ENCODE data around the gene GRIP1. TPM values are rescaled to one million over a fixed set of nuclear protein-coding genes. Genes with fewer than 3 reads are reported as not detected.

Gene GRIP1
- total RNA-seq, 3 donors from 2014 or later (not counting 1 experiment from before 2014, with no cell fraction given), result 1.3 to 3.6 (median 1.7) TPM

GRCh38 chr12:66640691-66641460 lies 38.0 kb downstream of the GRIP1 start:
- peaks cover 8 to 16% of the 10 kb centered on the region in 2 donors for H3K27me3 Mint-ChIP-seq (ENCODE audit: low read depth in 2 of 2)
- Histone ChIP-seq H3K9me3 (ENCODE audit: control insufficient read depth, insufficient read depth, low read length) (no peaks in the 10 kb centered on the region), H3K4me3 (ENCODE audit: low read length) (no peak overlapping the region), H3K4me1 (ENCODE audit: control insufficient read depth, insufficient read depth, low read length) (no peaks in the 10 kb centered on the region), H3K27ac (ENCODE audit: low read length) (no peak overlapping the region), H3K36me3 (ENCODE audit: control insufficient read depth, insufficient read depth, low read length) (no peaks in the 10 kb centered on the region), H3K27me3 (ENCODE audit: control insufficient read depth, insufficient read depth, low read length) (no peaks in the 10 kb centered on the region)
- WGBS (ENCODE audit: insufficient coverage), result 92% methylated on average over 2 of the region's 2 CpGs
- H3K4me1 Mint-ChIP-seq, result no peaks in the 10 kb centered on the region
- H3K9me3 Mint-ChIP-seq, result no peaks in the 10 kb centered on the region
- no peak overlapping the region for H3K4me3 Mint-ChIP-seq
- DNase-seq (no peak), ATAC-seq (no peak)
- TF ChIP-seq CTCF (IDR thresholded peaks at IDR 0.05), result no peak
- intact Hi-C loops (cut with micrococcal nuclease), result no loop called here
- no peak overlapping the region for H3K27ac Mint-ChIP-seq
- no peaks in the 10 kb centered on the region for H3K36me3 Mint-ChIP-seq

- intact Hi-C loops (cut with micrococcal nuclease), result no loop called here
- H3K27me3 ChIP-seq (ENCODE audit: control insufficient read depth, insufficient read depth, low read length), result no peaks in the 10 kb centered on the region
- Mint-ChIP-seq H3K27me3 (ENCODE audit: low read depth in 2 of 2) (peaks cover 12 to 13% of the 10 kb centered on the region in 2 donors), H3K9me3 (no peaks in the 10 kb centered on the region), H3K36me3 (no peaks in the 10 kb centered on the region), H3K27ac (no peak overlapping the region), H3K4me1 (no peaks in the 10 kb centered on the region), H3K4me3 (no peak overlapping the region)
- H3K4me1 ChIP-seq (ENCODE audit: control insufficient read depth, insufficient read depth, low read length), result no peaks in the 10 kb centered on the region
- no peak overlapping the region for H3K4me3 ChIP-seq (ENCODE audit: low read length)
- ATAC-seq, result no peak
- no peak for TF ChIP-seq CTCF (IDR thresholded peaks at IDR 0.05)
- H3K27ac ChIP-seq (ENCODE audit: low read length), result no peak overlapping the region
- H3K9me3 ChIP-seq (ENCODE audit: control insufficient read depth, insufficient read depth, low read length), result no peaks in the 10 kb centered on the region
- no peak for DNase-seq
- WGBS (ENCODE audit: insufficient coverage), result 71% methylated on average over 1 of the region's 2 CpGs
- no peaks in the 10 kb centered on the region for H3K36me3 ChIP-seq (ENCODE audit: control insufficient read depth, insufficient read depth, low read length)
Measured at GRCh38 chr12:66638666-66639065, 40.2 kb downstream of the GRIP1 start.

- Mint-ChIP-seq H3K4me1 (no peaks in the 10 kb centered on the region), H3K9me3 (no peaks in the 10 kb centered on the region), H3K27me3 (ENCODE audit: low read depth in 2 of 2) (peaks cover 13 to 14% of the 10 kb centered on the region in 2 donors), H3K27ac (no peak overlapping the region), H3K36me3 (no peaks in the 10 kb centered on the region), H3K4me3 (no peak overlapping the region)
- Histone ChIP-seq H3K4me1 (ENCODE audit: control insufficient read depth, insufficient read depth, low read length) (no peaks in the 10 kb centered on the region), H3K27ac (ENCODE audit: low read length) (no peak overlapping the region), H3K36me3 (ENCODE audit: control insufficient read depth, insufficient read depth, low read length) (no peaks in the 10 kb centered on the region), H3K9me3 (ENCODE audit: control insufficient read depth, insufficient read depth, low read length) (no peaks in the 10 kb centered on the region), H3K27me3 (ENCODE audit: control insufficient read depth, insufficient read depth, low read length) (no peaks in the 10 kb centered on the region), H3K4me3 (ENCODE audit: low read length) (no peak overlapping the region)
- intact Hi-C loops (cut with micrococcal nuclease), result no loop called here
- TF ChIP-seq CTCF (IDR thresholded peaks at IDR 0.05), result no peak
- ATAC-seq (no peak), DNase-seq (no peak)
- WGBS (ENCODE audit: insufficient coverage), result no CpG with 5 or more reads among the region's 3 CpGs
Measured at GRCh38 chr12:66637699-66638301, 41.1 kb downstream of the GRIP1 start.

Measured in natural killer cell (primary cell).